SK-N-MC (cell line): ENCODE data around the gene RSF1.

Source experiments
- EZH2 ChIP-seq: fragments of 200-600 bp; sonication (generic); IDR thresholded peaks from one replicate; pipeline ENCODE4 v1.6.1; 2017; ENCODE audit warnings: antibody characterized with exemption
- FOXP2 ChIP-seq: optimal IDR thresholded peaks from 2 replicates; pipeline ENCODE3; 2011; ENCODE audit warnings: mild to moderate bottlenecking, moderate library complexity; ENCODE audit not compliant: insufficient read depth; ENCODE audit errors: extremely low read length, control extremely low read depth
- POLR2AphosphoS5 ChIP-seq: IDR thresholded peaks from 2 replicates; pipeline ENCODE4 v1.6.1; 2012; ENCODE audit warnings: mild to moderate bottlenecking, low read depth, low read length, borderline replicate concordance

DNA sequence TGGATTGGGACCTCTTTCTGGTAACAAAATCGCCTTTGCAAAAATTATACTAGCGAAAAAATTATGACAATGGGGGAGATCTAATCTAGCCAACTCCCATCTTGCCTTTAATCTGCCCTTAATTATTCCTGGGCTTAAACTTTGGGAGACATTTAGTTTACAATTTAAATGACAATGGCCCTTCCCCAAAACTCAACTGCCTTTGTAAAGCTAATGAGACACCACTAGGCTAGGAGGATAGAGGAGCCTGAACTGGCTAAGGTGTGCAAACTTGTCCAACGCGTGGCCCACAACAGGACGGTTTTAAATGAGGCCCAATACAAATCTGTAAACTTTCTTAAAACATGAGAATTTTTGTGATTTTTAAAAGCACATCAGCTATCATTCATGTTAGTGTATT lies 67.3 kb downstream of the RSF1 start:
- TF ChIP-seq POLR2AphosphoS5 = no peak
- no peak for TF ChIP-seq EZH2
- TF ChIP-seq FOXP2 = no peak
